Neural cell (in vitro differentiated cells): ENCODE data around the gene MEGF11. TPM values are rescaled to one million over a fixed set of nuclear protein-coding genes. Genes with fewer than 3 reads are reported as not detected.

ENCODE experiments used
- H2AFZ ChIP-seq: fragments of 200-600, 300-800 bp; sonication (generic), shearing (Covaris generic); 2 replicates; pipeline ENCODE4 v1.6.0; 2014; ENCODE audit warnings: low read depth, mild to moderate bottlenecking, antibody characterized with exemption, low read length, moderate library complexity
- H3F3A ChIP-seq: fragments of 200-600 bp; shearing (Covaris generic); 2 replicates; pipeline ENCODE4 v1.6.1; 2016; ENCODE audit warnings: mild to moderate bottlenecking, moderate library complexity, mixed read lengths, antibody characterized with exemption, low read length; ENCODE audit not compliant: insufficient read depth, poor library complexity, severe bottlenecking
- H3K27ac ChIP-seq: fragments of 200-600, 300-800 bp; sonication (generic), shearing (Covaris generic); 2 replicates; pipeline ENCODE4 v1.5.1; 2014; ENCODE audit warnings: mild to moderate bottlenecking, low read length, moderate library complexity
- H3K27me3 ChIP-seq: fragments of 300-800, 200-600 bp; sonication (generic), shearing (Covaris generic); 2 replicates; pipeline ENCODE4 v1.6.0; 2014; ENCODE audit warnings: mild to moderate bottlenecking, low read depth, low read length, moderate library complexity; ENCODE audit not compliant: insufficient read depth
- H3K36me3 ChIP-seq: fragments of 300-800, 200-600 bp; sonication (generic), shearing (Covaris generic); 2 replicates; pipeline ENCODE4 v1.5.1; 2014; ENCODE audit warnings: mild to moderate bottlenecking, antibody characterized with exemption, low read length, moderate library complexity; ENCODE audit not compliant: insufficient read depth
- H3K4me2 ChIP-seq: fragments of 300-800, 200-600 bp; sonication (generic), shearing (Covaris generic); 2 replicates; pipeline ENCODE4 v1.6.0; 2014; ENCODE audit warnings: mild to moderate bottlenecking, low read length
- H3K4me3 ChIP-seq: fragments of 300-800, 200-600 bp; sonication (generic), shearing (Covaris generic); 2 replicates; pipeline ENCODE4 v1.5.1; 2014; ENCODE audit warnings: mild to moderate bottlenecking, low read length, moderate library complexity
- H3K79me2 ChIP-seq: fragments of 200-600 bp; shearing (Covaris generic); replicated peaks from 2 replicates; pipeline ENCODE4 v1.6.0; 2014; ENCODE audit warnings: mild to moderate bottlenecking, low read length, moderate library complexity; ENCODE audit not compliant: insufficient read depth
- H3K9ac ChIP-seq: fragments of 300-800, 200-600 bp; sonication (generic), shearing (Covaris generic); 2 replicates; pipeline ENCODE4 v1.6.1; 2016; ENCODE audit warnings: mild to moderate bottlenecking, low read length, mixed read lengths
- H3K9me2 ChIP-seq: fragments of 200-600 bp; shearing (Covaris generic); 2 replicates; pipeline ENCODE4 v1.6.1; 2016; ENCODE audit warnings: mild to moderate bottlenecking, low read length, mixed read lengths; ENCODE audit not compliant: insufficient read depth
- H3K9me3 ChIP-seq: fragments of 200-600, 300-800 bp; sonication (generic), shearing (Covaris generic); 2 replicates; pipeline ENCODE4 v1.6.1; 2016; ENCODE audit warnings: mild to moderate bottlenecking, mixed run types, low read length, moderate library complexity, mixed read lengths
- H4K20me1 ChIP-seq: fragments of 200-600 bp; shearing (Covaris generic); 2 replicates; pipeline ENCODE4 v1.6.1; 2016; ENCODE audit warnings: mild to moderate bottlenecking, mixed run types; ENCODE audit not compliant: insufficient read depth
- CTCF ChIP-seq: fragments of 450-650 bp; IDR thresholded peaks from 2 replicates; pipeline ENCODE4 v1.5.1; 2014; ENCODE audit warnings: antibody characterized with exemption, mild to moderate bottlenecking, moderate library complexity; ENCODE audit not compliant: poor library complexity, severe bottlenecking
- EP300 ChIP-seq: fragments of 450-650 bp; conservative IDR thresholded peaks from 2 replicates; pipeline ENCODE4 v1.6.1; 2014; ENCODE audit warnings: antibody characterized with exemption, mild to moderate bottlenecking, moderate library complexity; ENCODE audit not compliant: poor library complexity, severe bottlenecking
- EZH2 ChIP-seq: fragments of 200-600, 300-800 bp; shearing (Covaris generic), sonication (generic); IDR thresholded peaks from 2 replicates; pipeline ENCODE4 v1.6.1; 2014; ENCODE audit warnings: antibody characterized with exemption, low read length, borderline replicate concordance, mild to moderate bottlenecking; ENCODE audit not compliant: insufficient read depth, poor library complexity, severe bottlenecking
- MXI1 ChIP-seq: fragments of 450-650 bp; conservative IDR thresholded peaks from 2 replicates; pipeline ENCODE4 v1.6.1; 2014; ENCODE audit warnings: antibody characterized with exemption, mild to moderate bottlenecking; ENCODE audit not compliant: poor library complexity, severe bottlenecking
- POLR2AphosphoS5 ChIP-seq: IDR thresholded peaks from 2 replicates; pipeline ENCODE4 v1.6.1; 2012
- RAD21 ChIP-seq: fragments of 450-650 bp; conservative IDR thresholded peaks from 2 replicates; pipeline ENCODE4 v1.6.1; 2014; ENCODE audit warnings: antibody characterized with exemption, mild to moderate bottlenecking, moderate library complexity
- REST ChIP-seq: IDR thresholded peaks from 2 replicates; pipeline ENCODE4 v1.6.1; 2012; ENCODE audit warnings: borderline replicate concordance
- SMC3 ChIP-seq: fragments of 450-650 bp; conservative IDR thresholded peaks from 2 replicates; pipeline ENCODE4 v1.6.1; 2014; ENCODE audit warnings: antibody characterized with exemption, mild to moderate bottlenecking, moderate library complexity; ENCODE audit not compliant: poor library complexity
- TAF1 ChIP-seq: IDR thresholded peaks from 2 replicates; pipeline ENCODE4 v1.6.1; 2012; ENCODE audit warnings: low read depth
- polyA plus RNA-seq: library from polyadenylated mRNA; depleted of rRNA; stranded (reverse); fragments of >200 nt; gene quantifications from 2 replicates; pipeline ENCODE4 v1.2.3, GENCODE V29; 2014

The MEGF11 gene
- polyA plus RNA-seq, 1 donor from 2014 or later = 0.64 TPM

GRCh38 chr15:66251790-66252684 is 1.5 kb downstream of the MEGF11 start:
- no peaks in the 10 kb centered on the region for H3K36me3 ChIP-seq
- no peaks in the 10 kb centered on the region for H3K9me3 ChIP-seq
- no peaks in the 10 kb centered on the region for H3K79me2 ChIP-seq
- no peak overlapping the region for H3K27ac ChIP-seq
- no peaks in the 10 kb centered on the region for H4K20me1 ChIP-seq
- peak overlapping the region; percentile 48 for H3K9ac ChIP-seq
- peak overlapping the region; percentile 98 for H3K4me2 ChIP-seq
- TF ChIP-seq MXI1 (peak; percentile 6), REST (no peak), TAF1 (no peak), SMC3 (peak; percentile 83), EP300 (no peak), EZH2 (no peak), CTCF (peak; percentile 86), POLR2AphosphoS5 (no peak), RAD21 (peak; percentile 70)
- H3K9me2 ChIP-seq = no peaks in the 10 kb centered on the region
- H3F3A ChIP-seq = no peaks in the 10 kb centered on the region
- peak overlapping the region; percentile 77 for H3K4me3 ChIP-seq
- H3K27me3 ChIP-seq = peaks cover 69% of the 10 kb centered on the region
- no peak overlapping the region for H2AFZ ChIP-seq

GRCh38 chr15:66251065-66251789 is 2.3 kb downstream of the MEGF11 start:
- no peaks in the 10 kb centered on the region for H3K79me2 ChIP-seq
- H3K27me3 ChIP-seq = peaks cover 61% of the 10 kb centered on the region
- TF ChIP-seq CTCF = no peak
- TF ChIP-seq RAD21 = no peak
- TF ChIP-seq EZH2 = no peak
- no peak for TF ChIP-seq REST
- TF ChIP-seq MXI1 = no peak
- no peaks in the 10 kb centered on the region for H3F3A ChIP-seq
- H3K9me2 ChIP-seq = no peaks in the 10 kb centered on the region
- no peak overlapping the region for H3K4me2 ChIP-seq
- H3K9me3 ChIP-seq = no peaks in the 10 kb centered on the region
- H2AFZ ChIP-seq = no peak overlapping the region
- no peaks in the 10 kb centered on the region for H4K20me1 ChIP-seq
- H3K27ac ChIP-seq = no peak overlapping the region
- H3K4me3 ChIP-seq = peak overlapping the region; percentile 77
- H3K36me3 ChIP-seq = no peaks in the 10 kb centered on the region
- H3K9ac ChIP-seq = no peak overlapping the region
